SU-DHL-6 (cell line): ENCODE measurements around the gene TBC1D22A.

Experiments used
- H2AFZ ChIP-seq: fragments of 200-600 bp; sonication (generic); 2 replicates; pipeline ENCODE4 v1.6.1; 2014; ENCODE audit warnings: low read depth, mild to moderate bottlenecking, moderate library complexity, mixed read lengths, antibody characterized with exemption, low read length; ENCODE audit not compliant: severe bottlenecking
- H3F3A ChIP-seq: fragments of 200-600 bp; shearing (Covaris generic); 2 replicates; pipeline ENCODE4 v1.6.0; 2016; ENCODE audit warnings: antibody characterized with exemption, mild to moderate bottlenecking; ENCODE audit not compliant: insufficient read depth
- H3K27ac ChIP-seq: fragments of 200-600 bp; sonication (generic); 2 replicates; pipeline ENCODE4 v1.5.1; 2016; ENCODE audit warnings: low read depth, mild to moderate bottlenecking, low read length, moderate library complexity, mixed read lengths
- H3K27me3 ChIP-seq: fragments of 200-600 bp; sonication (generic), shearing (Covaris generic); 2 replicates; pipeline ENCODE4 v1.6.0; 2014; ENCODE audit warnings: mild to moderate bottlenecking, low read length
- H3K36me3 ChIP-seq: fragments of 200-600 bp; sonication (generic); 2 replicates; pipeline ENCODE4 v1.6.1; 2014; ENCODE audit warnings: mild to moderate bottlenecking, low read length, mixed read lengths
- H3K4me2 ChIP-seq: fragments of 300-600, 200-600 bp; shearing (Covaris generic), sonication (generic); 2 replicates; pipeline ENCODE4 v1.6.0; 2014; ENCODE audit warnings: low read length, low read depth, mild to moderate bottlenecking; ENCODE audit not compliant: poor library complexity, severe bottlenecking
- H3K4me3 ChIP-seq: fragments of 200-600 bp; sonication (generic); 2 replicates; pipeline ENCODE4 v1.5.1; 2014; ENCODE audit warnings: antibody characterized with exemption, low read length, mild to moderate bottlenecking, mixed read lengths; ENCODE audit not compliant: insufficient read depth, poor library complexity, severe bottlenecking
- H3K79me2 ChIP-seq: fragments of 200-600 bp; sonication (generic); 2 replicates; pipeline ENCODE4 v1.6.1; 2014; ENCODE audit warnings: mild to moderate bottlenecking, low read length, moderate library complexity; ENCODE audit not compliant: insufficient read depth
- H3K9ac ChIP-seq: fragments of 200-600 bp; sonication (generic); 2 replicates; pipeline ENCODE4 v1.7.0; 2014; ENCODE audit warnings: mild to moderate bottlenecking, low read length
- H3K9me2 ChIP-seq: fragments of 200-600 bp; sonication (generic); replicated peaks from 2 replicates; pipeline ENCODE4 v1.6.1; 2014; ENCODE audit warnings: low read length; ENCODE audit not compliant: insufficient read depth
- H3K9me3 ChIP-seq: fragments of 200-600 bp; sonication (generic); 2 replicates; pipeline ENCODE4 v1.6.1; 2014; ENCODE audit warnings: low read length, mixed read lengths; ENCODE audit not compliant: insufficient read depth
- H4K20me1 ChIP-seq: fragments of 200-600 bp; sonication (generic); 2 replicates; pipeline ENCODE4 v1.6.1; 2014; ENCODE audit warnings: low read depth, mild to moderate bottlenecking, antibody characterized with exemption, low read length, moderate library complexity, mixed read lengths
- CTCF ChIP-seq: fragments of 200-600 bp; sonication (generic); IDR thresholded peaks from one replicate; pipeline ENCODE4 v1.5.1; 2017; ENCODE audit warnings: antibody characterized with exemption, mild to moderate bottlenecking, low read length, moderate library complexity; ENCODE audit not compliant: insufficient read depth, poor library complexity, severe bottlenecking
- EZH2phosphoT487 ChIP-seq: fragments of 200-600 bp; sonication (generic), shearing (Covaris generic); conservative IDR thresholded peaks from 2 replicates; pipeline ENCODE4 v1.6.1; 2018; ENCODE audit warnings: mild to moderate bottlenecking, antibody characterized with exemption, low read length, moderate library complexity, mixed read lengths

The TBC1D22A gene

GRCh38 chr22:47123827-47124442, 361.5 kb downstream of the TBC1D22A start:
- H3K79me2 ChIP-seq: no peaks in the 10 kb centered on the region
- H3K27ac ChIP-seq: no peak overlapping the region
- H4K20me1 ChIP-seq: no peaks in the 10 kb centered on the region
- H3K27me3 ChIP-seq: no peaks in the 10 kb centered on the region
- H3K9me2 ChIP-seq: no peaks in the 10 kb centered on the region
- no peaks in the 10 kb centered on the region for H3F3A ChIP-seq
- no peak overlapping the region for H3K9ac ChIP-seq
- no peak overlapping the region for H3K4me2 ChIP-seq
- no peak overlapping the region for H3K4me3 ChIP-seq
- no peak overlapping the region for H2AFZ ChIP-seq
- no peaks in the 10 kb centered on the region for H3K36me3 ChIP-seq
- no peaks in the 10 kb centered on the region for H3K9me3 ChIP-seq
- no peak for TF ChIP-seq EZH2phosphoT487
- no peak for TF ChIP-seq CTCF

DNA sequence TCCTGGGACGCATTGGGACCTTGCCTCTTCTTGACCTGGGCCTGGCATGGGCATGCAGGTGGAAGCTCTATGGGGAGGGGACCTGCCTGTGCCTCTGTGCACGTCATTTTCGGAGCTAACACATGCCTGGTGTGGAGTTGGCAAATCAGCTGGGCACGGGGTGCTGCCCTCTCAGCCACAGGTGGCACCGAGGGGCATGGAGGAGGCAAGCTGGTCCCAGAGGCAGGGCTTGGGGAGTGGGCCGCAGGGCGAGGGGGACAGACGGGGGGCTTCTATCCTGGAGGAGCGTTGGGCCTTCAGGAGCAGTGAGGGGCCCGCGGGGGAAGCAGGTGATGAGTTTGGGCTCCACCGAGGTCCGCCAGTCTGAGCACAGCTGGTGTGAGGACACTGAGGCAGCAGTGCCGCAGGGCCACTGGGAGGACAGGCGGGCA, 362.0 kb downstream of the TBC1D22A start:
- H3F3A ChIP-seq: no peaks in the 10 kb centered on the region
- H3K27ac ChIP-seq: no peak overlapping the region
- TF ChIP-seq CTCF: no peak
- no peak for TF ChIP-seq EZH2phosphoT487
- no peak overlapping the region for H3K4me3 ChIP-seq
- H4K20me1 ChIP-seq: no peaks in the 10 kb centered on the region
- no peaks in the 10 kb centered on the region for H3K79me2 ChIP-seq
- H3K9me2 ChIP-seq: no peaks in the 10 kb centered on the region
- H3K27me3 ChIP-seq: no peaks in the 10 kb centered on the region
- H3K36me3 ChIP-seq: no peaks in the 10 kb centered on the region
- H3K9ac ChIP-seq: no peak overlapping the region
- H3K9me3 ChIP-seq: no peaks in the 10 kb centered on the region
- H3K4me2 ChIP-seq: no peak overlapping the region
- H2AFZ ChIP-seq: no peak overlapping the region

- Histone ChIP-seq H3K9me2 (no peaks in the 10 kb centered on the region), H4K20me1 (no peaks in the 10 kb centered on the region), H3K79me2 (no peaks in the 10 kb centered on the region), H3K27ac (no peak overlapping the region), H3K9ac (no peak overlapping the region), H3F3A (no peaks in the 10 kb centered on the region), H3K36me3 (no peaks in the 10 kb centered on the region), H3K27me3 (no peaks in the 10 kb centered on the region), H2AFZ (no peak overlapping the region), H3K4me3 (no peak overlapping the region), H3K4me2 (no peak overlapping the region), H3K9me3 (no peaks in the 10 kb centered on the region)
- TF ChIP-seq CTCF: no peak
- TF ChIP-seq EZH2phosphoT487: no peak
These were observed 362.5 kb downstream of the TBC1D22A start for GRCh38 chr22:47124961-47125360.
